Bronchial epithelial cell (primary cell): ENCODE measurements around the gene DLGAP4. TPM values are rescaled to one million over a fixed set of nuclear protein-coding genes. Genes with fewer than 3 reads are reported as not detected.

Experiments
- DNase-seq: peaks from one replicate; pipeline ENCODE4 v3.0.0-alpha.2; 2010; ENCODE audit warnings: low read depth
- FAIRE-seq: peaks from 2 replicates; lab custom pipeline; 2011; peaks lifted over from hg19 to GRCh38; lab: Jason Lieb, UNC
- H3K27me3 ChIP-seq: 2 replicates; pipeline ENCODE4 v1.5.1; 2011; ENCODE audit warnings: low read length; ENCODE audit not compliant: control insufficient read depth, insufficient read depth
- H3K36me3 ChIP-seq: 2 replicates; pipeline ENCODE4 v1.5.1; 2011; ENCODE audit warnings: low read length; ENCODE audit not compliant: control insufficient read depth, insufficient read depth
- H3K4me3 ChIP-seq: 2 replicates; pipeline ENCODE4 v1.5.1; 2011; ENCODE audit warnings: mild to moderate bottlenecking, low read depth, low read length, control low read depth
- total RNA-seq: library from RNA; depleted of rRNA; stranded (reverse); fragments of >200 nt; gene quantifications from 2 replicates; pipeline ENCODE4 v1.2.1, GENCODE V29; 2014
- TF ChIP-seq, protein P1 (sequence below): IDR thresholded peaks from 2 replicates; pipeline ENCODE4 v1.5.1; 2011; ENCODE audit warnings: mild to moderate bottlenecking, moderate library complexity, low read length, control low read depth, inconsistent platforms; ENCODE audit not compliant: insufficient read depth, severe bottlenecking

DLGAP4 gene
- total RNA-seq, 1 donor from 2014 or later: 5.5 TPM

DNA sequence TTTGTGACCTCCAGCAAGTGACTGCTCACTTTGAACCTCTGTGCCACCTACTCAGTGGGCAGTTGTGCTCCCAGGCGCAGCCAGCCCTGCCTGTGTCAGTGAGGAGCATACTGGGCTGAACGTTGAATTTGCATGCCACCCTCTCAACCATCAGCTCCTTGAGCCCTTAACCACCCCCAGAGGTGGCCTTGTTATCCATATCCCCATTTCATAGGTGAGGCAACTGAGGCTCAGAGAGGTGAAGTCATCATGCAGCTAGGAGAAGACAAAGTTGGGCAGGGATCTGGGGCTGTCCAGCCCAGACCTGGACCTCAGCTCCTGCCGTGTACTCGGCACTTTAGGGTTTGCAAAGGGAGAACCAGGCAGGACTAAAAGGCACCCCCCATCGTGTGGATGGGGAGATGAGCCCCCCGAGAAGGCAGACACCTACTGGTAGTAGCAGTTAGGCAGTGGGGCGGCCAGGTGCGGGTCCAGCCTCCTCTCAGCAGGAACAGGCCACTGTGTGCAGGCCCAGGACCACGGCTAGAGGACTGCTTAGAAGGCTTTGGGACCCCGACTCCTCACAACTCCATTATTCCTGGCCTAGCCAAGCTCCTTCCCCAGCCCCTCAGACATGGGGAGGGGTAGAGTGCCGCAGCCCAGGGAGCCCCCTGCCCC lies 134.4 kb downstream of the DLGAP4 start:
- H3K4me3 ChIP-seq: no peak overlapping the region
- no peak for DNase-seq
- H3K27me3 ChIP-seq: no peaks in the 10 kb centered on the region
- FAIRE-seq: no peak
- TF ChIP-seq, protein P1, sequence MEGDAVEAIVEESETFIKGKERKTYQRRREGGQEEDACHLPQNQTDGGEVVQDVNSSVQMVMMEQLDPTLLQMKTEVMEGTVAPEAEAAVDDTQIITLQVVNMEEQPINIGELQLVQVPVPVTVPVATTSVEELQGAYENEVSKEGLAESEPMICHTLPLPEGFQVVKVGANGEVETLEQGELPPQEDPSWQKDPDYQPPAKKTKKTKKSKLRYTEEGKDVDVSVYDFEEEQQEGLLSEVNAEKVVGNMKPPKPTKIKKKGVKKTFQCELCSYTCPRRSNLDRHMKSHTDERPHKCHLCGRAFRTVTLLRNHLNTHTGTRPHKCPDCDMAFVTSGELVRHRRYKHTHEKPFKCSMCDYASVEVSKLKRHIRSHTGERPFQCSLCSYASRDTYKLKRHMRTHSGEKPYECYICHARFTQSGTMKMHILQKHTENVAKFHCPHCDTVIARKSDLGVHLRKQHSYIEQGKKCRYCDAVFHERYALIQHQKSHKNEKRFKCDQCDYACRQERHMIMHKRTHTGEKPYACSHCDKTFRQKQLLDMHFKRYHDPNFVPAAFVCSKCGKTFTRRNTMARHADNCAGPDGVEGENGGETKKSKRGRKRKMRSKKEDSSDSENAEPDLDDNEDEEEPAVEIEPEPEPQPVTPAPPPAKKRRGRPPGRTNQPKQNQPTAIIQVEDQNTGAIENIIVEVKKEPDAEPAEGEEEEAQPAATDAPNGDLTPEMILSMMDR: no peak
- no peaks in the 10 kb centered on the region for H3K36me3 ChIP-seq

DNA sequence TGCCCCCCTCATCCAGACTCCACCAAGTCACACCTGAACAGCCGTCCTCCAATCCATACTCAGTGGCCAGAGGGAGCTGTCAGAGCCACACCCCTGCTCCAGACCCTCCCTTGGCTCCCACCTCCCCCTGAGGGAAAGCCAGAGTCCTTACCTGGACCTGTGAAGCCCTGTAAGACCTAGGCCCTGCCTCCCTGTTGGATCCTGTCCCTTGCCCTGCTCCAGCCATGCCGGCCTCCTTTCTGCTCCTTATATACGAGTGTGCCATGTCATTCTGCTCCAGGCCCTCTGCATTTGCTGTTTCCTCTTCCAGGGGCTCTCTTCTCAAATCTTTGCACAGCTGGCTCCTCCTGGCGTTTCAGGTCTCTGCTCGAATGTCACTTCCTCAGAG lies 134.9 kb downstream of the DLGAP4 start:
- H3K36me3 ChIP-seq: no peaks in the 10 kb centered on the region
- no peak for FAIRE-seq
- DNase-seq: no peak
- no peaks in the 10 kb centered on the region for H3K27me3 ChIP-seq
- TF ChIP-seq, protein P1: no peak
- H3K4me3 ChIP-seq: no peak overlapping the region

DNA sequence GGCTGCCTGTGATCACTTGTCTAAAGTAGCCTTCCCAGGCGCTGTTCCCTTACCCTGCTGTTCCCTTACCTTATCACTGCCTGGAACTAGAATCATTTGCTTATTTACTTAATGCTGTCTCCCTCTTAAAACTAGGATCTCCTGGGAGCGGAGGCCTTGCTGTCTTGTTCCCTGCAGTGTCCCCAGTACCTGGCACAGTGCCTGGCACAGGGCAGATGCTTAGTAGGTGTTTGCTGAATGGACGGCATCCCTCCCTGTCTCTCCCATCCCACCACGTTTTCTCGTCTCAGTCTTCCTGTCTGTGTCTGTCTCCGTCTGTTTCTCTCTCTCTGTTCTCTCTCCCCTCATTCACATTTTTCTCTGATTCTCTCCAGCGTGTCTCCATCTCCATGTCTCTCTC lies 135.3 kb downstream of the DLGAP4 start:
- DNase-seq: no peak
- TF ChIP-seq, protein P1: no peak
- Histone ChIP-seq H3K36me3 (no peaks in the 10 kb centered on the region), H3K4me3 (no peak overlapping the region), H3K27me3 (no peaks in the 10 kb centered on the region)
- FAIRE-seq: no peak

DNA sequence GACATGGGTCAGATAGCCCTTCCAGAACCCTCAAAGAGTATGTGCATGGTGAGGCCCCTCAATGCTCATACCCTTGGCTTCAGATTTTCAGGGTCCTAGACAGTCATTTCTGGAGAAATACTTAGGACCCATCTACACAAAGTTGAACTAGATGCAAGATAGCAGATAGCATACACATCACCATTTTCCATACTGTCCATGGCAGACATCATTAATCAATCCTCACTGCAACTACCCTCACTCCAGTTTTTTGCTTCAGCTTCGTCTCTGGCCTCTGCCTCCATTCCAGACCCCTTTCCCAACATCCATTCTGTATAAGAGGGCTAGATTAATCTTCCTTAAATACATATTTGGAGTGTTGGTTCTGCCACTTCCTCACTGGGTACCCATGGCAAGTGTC lies 139.7 kb downstream of the DLGAP4 start:
- no peak for FAIRE-seq
- TF ChIP-seq, protein P1: no peak
- DNase-seq: no peak

DNA sequence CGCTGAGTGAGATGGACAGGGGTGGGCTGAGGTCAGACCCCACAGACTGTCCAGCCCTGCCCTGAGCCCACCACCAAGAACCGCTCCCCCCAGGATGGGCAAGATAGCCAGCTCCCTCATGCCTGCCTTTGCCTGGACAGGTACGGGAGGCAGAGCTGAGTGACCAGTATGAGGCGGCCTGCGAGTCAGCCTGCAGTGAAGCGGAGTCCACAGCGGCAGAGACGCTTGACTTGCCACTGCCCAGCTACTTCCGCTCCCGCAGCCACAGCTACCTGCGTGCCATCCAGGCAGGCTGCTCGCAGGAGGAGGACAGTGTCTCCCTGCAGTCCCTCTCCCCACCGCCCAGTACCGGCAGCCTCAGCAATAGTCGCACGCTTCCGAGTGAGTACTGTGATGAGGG lies 140.4 kb downstream of the DLGAP4 start:
- no peaks in the 10 kb centered on the region for H3K36me3 ChIP-seq
- H3K27me3 ChIP-seq: no peaks in the 10 kb centered on the region
- TF ChIP-seq, protein P1: no peak
- DNase-seq (no peak), FAIRE-seq (no peak)
- no peak overlapping the region for H3K4me3 ChIP-seq

More for the DNA sequence above, 139.7 kb downstream of the DLGAP4 start:
- H3K36me3 ChIP-seq: no peaks in the 10 kb centered on the region
- no peaks in the 10 kb centered on the region for H3K27me3 ChIP-seq
- H3K4me3 ChIP-seq: no peak overlapping the region

DNA sequence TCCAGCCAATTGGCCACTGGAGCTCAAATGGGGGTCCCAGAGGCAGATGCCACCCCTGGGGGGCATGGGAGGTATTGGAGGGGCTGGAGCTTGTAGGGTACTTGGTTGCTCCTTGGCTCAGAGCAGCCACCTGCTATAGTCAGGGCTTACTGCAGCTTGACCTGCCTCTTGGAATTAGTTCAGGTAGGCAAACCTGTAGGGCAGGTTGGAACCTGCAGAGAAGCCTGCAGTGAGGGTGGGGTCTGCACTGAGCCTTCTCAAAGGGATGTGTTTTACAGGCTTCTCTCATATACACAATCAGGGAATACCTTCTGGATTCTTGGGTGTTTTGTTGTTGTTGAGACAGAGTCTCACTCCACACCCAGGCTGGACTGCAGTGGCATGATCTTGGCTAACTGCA lies 141.0 kb downstream of the DLGAP4 start:
- no peaks in the 10 kb centered on the region for H3K36me3 ChIP-seq
- FAIRE-seq (peak; percentile 83), DNase-seq (peak; percentile 72)
- H3K4me3 ChIP-seq: no peak overlapping the region
- H3K27me3 ChIP-seq: no peaks in the 10 kb centered on the region
- TF ChIP-seq, protein P1: no peak
